HCT116 (cell line): ENCODE data around the gene PPP1R36. TPM values are rescaled to one million over a fixed set of nuclear protein-coding genes. Genes with fewer than 3 reads are reported as not detected.

ENCODE experiments used
- ATAC-seq: fragments of 200-7000 bp; cut with Tn5 transposase; 2 replicates; pipeline ENCODE4 v1.9.1; 2020; ENCODE audit warnings: mild to moderate bottlenecking, moderate library complexity
- BruUV-seq: library from RNA; stranded (reverse); fragments of 400-500 nt; replicated peaks from 2 replicates; lab custom pipeline; 2021; lab: Mats Ljungman, UMichigan
- CTCF ChIA-PET: fragments of 300-600 bp; sonication (Branson Sonifier 250); formaldehyde crosslinking; loops from one replicate; lab custom pipeline; 2021; ENCODE audit warnings: antibody characterized with exemption; lab: Charles Lee
- POLR2A ChIA-PET: fragments of 300-600, 350-600 bp; sonication (Branson Sonifier 250); formaldehyde crosslinking; loops from one replicate; lab custom pipeline; 2021; ENCODE audit warnings: antibody characterized with exemption; lab: Charles Lee
- RAD21 ChIA-PET, 2 experiments: fragments of 300-600 bp; sonication (Branson Sonifier 250); formaldehyde crosslinking; loops; one replicate each; lab custom pipeline; 2023; ENCODE audit warnings: low total read pairs in 2 of 2; ENCODE audit not compliant: uncharacterized antibody in 2 of 2, unreplicated experiment in 2 of 2, low non-redundant PET in 1 of 2; lab: Charles Lee
- DNase-seq: peaks from one replicate; pipeline ENCODE4 v3.0.0-alpha.2; 2010; ENCODE audit warnings: low read depth, low spot score
- H2AFZ ChIP-seq: fragments of 200-600 bp; shearing (Covaris generic), sonication (generic); 2 replicates; pipeline ENCODE4 v1.6.1; 2017; ENCODE audit warnings: low read depth, mixed run types, mixed read lengths, antibody characterized with exemption, low read length; ENCODE audit not compliant: poor library complexity, severe bottlenecking
- H3K27ac ChIP-seq: 2 replicates; pipeline ENCODE4 v1.5.1; 2012; ENCODE audit warnings: low read depth, low read length
- H3K27me3 ChIP-seq: fragments of 200-600 bp; sonication (generic); 2 replicates; pipeline ENCODE4 v1.6.1; 2016; ENCODE audit warnings: mixed run types, low read length, mixed read lengths; ENCODE audit not compliant: insufficient read depth
- H3K36me3 ChIP-seq, 2 experiments: fragments of 200-500 bp in 1 of 2; fragments of 200-600 bp in 1 of 2; sonication (Bioruptor generic) in 1 of 2; sonication (generic) in 1 of 2; 2 replicates each; pipeline versions ENCODE4 v1.5.1 to v1.6.1; 2014 to 2016; ENCODE audit warnings: low read length in 2 of 2, inconsistent platforms in 1 of 2, mixed read lengths in 1 of 2, mixed run types in 1 of 2; ENCODE audit not compliant: insufficient read depth in 2 of 2, control insufficient read depth in 1 of 2
- H3K4me1 ChIP-seq, 2 experiments: fragments of 200-600 bp in 1 of 2; sonication (generic) in 1 of 2; 2 replicates each; pipeline versions ENCODE4 v1.5.1 to v1.6.1; 2012 to 2017; ENCODE audit warnings: low read length in 2 of 2, inconsistent platforms in 1 of 2, mild to moderate bottlenecking in 1 of 2, mixed read lengths in 1 of 2, mixed run types in 1 of 2, moderate library complexity in 1 of 2; ENCODE audit not compliant: insufficient read depth in 2 of 2, control insufficient read depth in 1 of 2
- H3K4me2 ChIP-seq: fragments of 200-600 bp; sonication (generic); 2 replicates; pipeline ENCODE4 v1.6.1; 2017; ENCODE audit warnings: mixed run types, low read length, mixed read lengths
- H3K4me3 ChIP-seq, 2 experiments: fragments of 200-600 bp in 1 of 2; sonication (generic) in 1 of 2; replicated peaks in 1 of 2; 2 replicates each; pipeline ENCODE4 v1.5.1; 2011 to 2016; ENCODE audit warnings: low read length in 2 of 2, control low read depth in 1 of 2, low read depth in 1 of 2, mild to moderate bottlenecking in 1 of 2, mixed read lengths in 1 of 2, mixed run types in 1 of 2
- H3K79me2 ChIP-seq: fragments of 200-600 bp; sonication (generic); 2 replicates; pipeline ENCODE4 v1.6.1; 2017; ENCODE audit warnings: mild to moderate bottlenecking, mixed run types, low read length, moderate library complexity, mixed read lengths; ENCODE audit not compliant: insufficient read depth
- H3K9ac ChIP-seq: fragments of 200-600 bp; sonication (generic); 2 replicates; pipeline ENCODE4 v1.6.1; 2016; ENCODE audit warnings: low read length, mixed read lengths
- H3K9me2 ChIP-seq: fragments of 200-600 bp; sonication (generic), shearing (Covaris generic); 2 replicates; pipeline ENCODE4 v1.6.1; 2017; ENCODE audit warnings: mixed run types, mild to moderate bottlenecking, moderate library complexity; ENCODE audit not compliant: insufficient read depth
- H3K9me3 ChIP-seq, 2 experiments: fragments of 200-500 bp in 1 of 2; fragments of 200-600 bp in 1 of 2; sonication (Bioruptor generic) in 1 of 2; sonication (generic) in 1 of 2; 2 replicates each; pipeline ENCODE4 v1.6.1; 2014 to 2017; ENCODE audit warnings: low read length in 2 of 2, mixed read lengths in 2 of 2, inconsistent platforms in 1 of 2, low read depth in 1 of 2, mild to moderate bottlenecking in 1 of 2, mixed run types in 1 of 2, moderate library complexity in 1 of 2; ENCODE audit not compliant: control insufficient read depth in 1 of 2, insufficient read depth in 1 of 2
- H4K20me1 ChIP-seq: fragments of 200-600 bp; sonication (generic), shearing (Covaris generic); 2 replicates; pipeline ENCODE4 v1.6.1; 2017; ENCODE audit warnings: mixed run types, mild to moderate bottlenecking, moderate library complexity; ENCODE audit not compliant: insufficient read depth
- CEBPB ChIP-seq: IDR thresholded peaks from 2 replicates; pipeline ENCODE4 v1.6.1; 2012; ENCODE audit warnings: low read depth
- EZH2 ChIP-seq: fragments of 200-600 bp; sonication (generic); IDR thresholded peaks from 2 replicates; pipeline ENCODE4 v1.6.1; 2017; ENCODE audit warnings: antibody characterized with exemption, mixed run types
- FOSL1 ChIP-seq: IDR thresholded peaks from 2 replicates; pipeline ENCODE4 v1.6.1; 2012; ENCODE audit warnings: low read depth
- POLR2AphosphoS5 ChIP-seq: IDR thresholded peaks from 2 replicates; pipeline ENCODE4 v1.6.1; 2011; ENCODE audit warnings: mild to moderate bottlenecking, low read depth, low read length, moderate library complexity
- RAD21 ChIP-seq: IDR thresholded peaks from 2 replicates; pipeline ENCODE4 v1.6.1; 2012; ENCODE audit warnings: low read depth, mild to moderate bottlenecking
- SIN3A ChIP-seq: IDR thresholded peaks from 2 replicates; pipeline ENCODE4 v1.6.1; 2012; ENCODE audit warnings: low read depth
- TCF7L2 ChIP-seq: IDR thresholded peaks from 2 replicates; pipeline ENCODE4 v1.7.0; 2011; ENCODE audit warnings: borderline replicate concordance, inconsistent platforms; ENCODE audit not compliant: insufficient read depth, insufficient read length; ENCODE audit errors: extremely low read depth
- YY1 ChIP-seq: IDR thresholded peaks from 2 replicates; pipeline ENCODE4 v1.6.1; 2011; ENCODE audit warnings: low read length, low read depth, moderate library complexity, mild to moderate bottlenecking; ENCODE audit not compliant: insufficient replicate concordance; ENCODE audit errors: extremely low read depth
- ZFX ChIP-seq: fragments of 450-650 bp; IDR thresholded peaks from 2 replicates; pipeline ENCODE4 v1.6.1; 2017
- ZNF274 ChIP-seq: fragments of 200-500 bp; sonication (Bioruptor generic); IDR thresholded peaks from 2 replicates; pipeline ENCODE4 v1.6.1; 2014; ENCODE audit warnings: mild to moderate bottlenecking, low read depth, low read length, inconsistent platforms
- intact Hi-C: fragments of 100-400 bp; cut with micrococcal nuclease; formaldehyde crosslinking; loops from 2 replicates; pipeline ENCODE4 v1.10.0; 2022
- total RNA-seq: library from RNA; stranded (reverse); gene quantifications from one replicate; pipeline ENCODE4 v1.2.1, GENCODE V29; 2021; ENCODE audit not compliant: unreplicated experiment
- TF ChIP-seq, protein P1 (sequence below): IDR thresholded peaks from 2 replicates; pipeline ENCODE4 v1.6.1; 2011; ENCODE audit warnings: mild to moderate bottlenecking, low read length, moderate library complexity; ENCODE audit not compliant: insufficient replicate concordance; ENCODE audit errors: extremely low read depth
- TF ChIP-seq, protein P2 (sequence below): IDR thresholded peaks from 2 replicates; pipeline ENCODE4 v1.6.1; 2012

Gene PPP1R36
- total RNA-seq, 1 experiment from 2014 or later = 0.47 TPM

DNA sequence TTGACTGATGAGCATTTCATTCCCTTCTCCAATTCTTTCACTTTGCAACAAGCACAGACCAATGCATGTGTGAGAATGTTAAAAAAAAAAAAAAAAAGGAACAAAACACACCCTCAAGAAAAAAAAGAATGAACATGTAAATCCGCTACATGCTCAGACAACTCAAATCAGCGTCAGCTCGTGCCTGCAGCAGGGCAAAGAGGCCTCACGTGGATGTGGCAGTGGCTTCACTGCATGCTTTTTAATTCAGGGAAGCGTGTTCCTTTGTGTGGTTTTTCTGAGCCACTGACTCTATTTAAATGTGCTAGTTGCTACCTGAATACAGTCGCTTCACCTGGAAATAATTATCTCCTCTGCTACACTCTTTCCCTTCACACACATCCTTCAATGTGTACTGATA lies 55.1 kb downstream of the PPP1R36 start:
- Histone ChIP-seq H3K36me3 (no peaks in the 10 kb centered on the region), H3K79me2 (no peaks in the 10 kb centered on the region), H3K27me3 (no peaks in the 10 kb centered on the region), H3K4me1 (no peaks in the 10 kb centered on the region), H3K9ac (no peak overlapping the region), H3K9me2 (no peaks in the 10 kb centered on the region), H3K27ac (no peak overlapping the region), H2AFZ (no peak overlapping the region), H3K9me3 (no peaks in the 10 kb centered on the region), H4K20me1 (no peaks in the 10 kb centered on the region), H3K4me2 (no peak overlapping the region), H3K4me3 (no peak overlapping the region)
- ChIA-PET CTCF (no interaction called here), POLR2A (no interaction called here), RAD21 (no interaction called here)
- TF ChIP-seq EZH2 = no peak
- TF ChIP-seq YY1 = no peak
- TF ChIP-seq, protein P1, sequence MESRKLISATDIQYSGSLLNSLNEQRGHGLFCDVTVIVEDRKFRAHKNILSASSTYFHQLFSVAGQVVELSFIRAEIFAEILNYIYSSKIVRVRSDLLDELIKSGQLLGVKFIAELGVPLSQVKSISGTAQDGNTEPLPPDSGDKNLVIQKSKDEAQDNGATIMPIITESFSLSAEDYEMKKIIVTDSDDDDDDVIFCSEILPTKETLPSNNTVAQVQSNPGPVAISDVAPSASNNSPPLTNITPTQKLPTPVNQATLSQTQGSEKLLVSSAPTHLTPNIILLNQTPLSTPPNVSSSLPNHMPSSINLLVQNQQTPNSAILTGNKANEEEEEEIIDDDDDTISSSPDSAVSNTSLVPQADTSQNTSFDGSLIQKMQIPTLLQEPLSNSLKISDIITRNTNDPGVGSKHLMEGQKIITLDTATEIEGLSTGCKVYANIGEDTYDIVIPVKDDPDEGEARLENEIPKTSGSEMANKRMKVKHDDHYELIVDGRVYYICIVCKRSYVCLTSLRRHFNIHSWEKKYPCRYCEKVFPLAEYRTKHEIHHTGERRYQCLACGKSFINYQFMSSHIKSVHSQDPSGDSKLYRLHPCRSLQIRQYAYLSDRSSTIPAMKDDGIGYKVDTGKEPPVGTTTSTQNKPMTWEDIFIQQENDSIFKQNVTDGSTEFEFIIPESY = no peak
- no peak for TF ChIP-seq POLR2AphosphoS5
- no peak for TF ChIP-seq ZFX
- TF ChIP-seq SIN3A = no peak
- no peak for TF ChIP-seq FOSL1
- TF ChIP-seq TCF7L2 = no peak
- TF ChIP-seq CEBPB = no peak
- no peak for TF ChIP-seq RAD21
- TF ChIP-seq ZNF274 = no peak
- TF ChIP-seq, protein P2, sequence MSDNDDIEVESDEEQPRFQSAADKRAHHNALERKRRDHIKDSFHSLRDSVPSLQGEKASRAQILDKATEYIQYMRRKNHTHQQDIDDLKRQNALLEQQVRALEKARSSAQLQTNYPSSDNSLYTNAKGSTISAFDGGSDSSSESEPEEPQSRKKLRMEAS = no peak
- no peak for DNase-seq
- intact Hi-C loops = no loop called here
- ATAC-seq = no peak
- no TSS peak for BruUV-seq
